Effector memory CD4-positive, alpha-beta T cell (primary cell): ENCODE measurements around the gene DYNC2LI1.
"Not testable (repeated sequence)": the region's sequence is repeated elsewhere in the genome, so short reads cannot be mapped to it uniquely, and the experiment has no call there.

Experiments used
- DNase-seq, 3 donors: peaks; one replicate each; pipeline ENCODE4 v3.0.0-alpha.2; 2020
- H3K27ac ChIP-seq: 2 replicates; pipeline ENCODE4 v1.7.0; 2013; ENCODE audit warnings: mild to moderate bottlenecking, low read length, moderate library complexity; ENCODE audit not compliant: insufficient read depth, poor library complexity, severe bottlenecking
- H3K27me3 ChIP-seq: replicated peaks from 2 replicates; pipeline ENCODE4 v1.7.0; 2013; ENCODE audit warnings: mild to moderate bottlenecking, low read length; ENCODE audit not compliant: insufficient read depth, control insufficient read depth, poor library complexity, severe bottlenecking
- H3K36me3 ChIP-seq: 2 replicates; pipeline ENCODE4 v1.7.0; 2013; ENCODE audit warnings: mild to moderate bottlenecking, low read length, moderate library complexity; ENCODE audit not compliant: control insufficient read depth, insufficient read depth
- H3K4me1 ChIP-seq: 2 replicates; pipeline ENCODE4 v1.7.0; 2013; ENCODE audit warnings: low read length, mild to moderate bottlenecking; ENCODE audit not compliant: control insufficient read depth, insufficient read depth, poor library complexity, severe bottlenecking
- H3K4me3 ChIP-seq: 2 replicates; pipeline ENCODE4 v1.7.0; 2013; ENCODE audit warnings: low read length, low read depth, mild to moderate bottlenecking; ENCODE audit not compliant: insufficient read depth, poor library complexity, severe bottlenecking
- H3K9me3 ChIP-seq: 2 replicates; pipeline ENCODE4 v1.7.0; 2013; ENCODE audit warnings: mild to moderate bottlenecking, low read length, moderate library complexity; ENCODE audit not compliant: control insufficient read depth
- total RNA-seq, 3 donors: gene quantifications; one replicate each; lab custom pipeline; 2026; lab: John Stamatoyannopoulos, UW

Gene DYNC2LI1
- 2.9 to 5.5 (median 3.3) reads per million in 3 donors for total RNA-seq

DNA sequence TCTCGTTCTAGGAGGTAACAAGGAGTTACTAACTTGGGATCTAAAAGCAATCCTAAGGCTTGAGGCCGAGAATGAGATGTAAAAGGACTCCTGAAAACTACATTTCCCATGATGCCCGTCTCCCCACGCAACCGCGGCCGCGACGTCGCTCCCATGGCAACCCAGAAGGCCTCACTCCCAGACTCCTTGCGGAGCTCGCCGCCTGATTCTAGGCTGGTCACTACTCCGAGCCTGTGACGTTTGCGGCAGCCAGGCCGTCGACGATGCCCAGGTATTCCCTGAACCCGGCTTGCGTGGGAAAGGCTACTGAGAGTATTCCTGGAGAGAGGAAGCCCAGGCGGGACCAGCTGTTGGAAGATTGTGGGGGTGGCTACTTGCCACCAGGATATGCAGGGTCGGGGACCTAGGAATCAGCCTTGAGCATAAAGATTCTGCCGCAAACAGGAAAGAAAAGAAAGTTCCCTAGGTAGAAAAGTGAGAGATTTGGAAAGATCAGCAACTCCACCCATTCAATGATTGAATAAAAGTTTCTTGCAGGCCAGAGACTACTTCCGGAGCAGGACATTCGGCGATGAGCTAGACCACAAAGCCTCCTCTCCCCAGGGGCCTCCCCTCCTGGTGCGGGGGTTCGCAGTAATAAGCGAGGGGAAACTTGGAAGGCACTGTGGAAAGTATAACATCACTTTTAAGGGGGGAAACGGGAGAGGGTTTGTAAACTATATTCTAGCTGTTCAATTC, at the start of gene DYNC2LI1:
Gene DYNC2LI1, plus strand, starts transcription at position 164 of the 738 bp plus-strand sequence. Its CDS starts 100 bp downstream, at position 264.
- H3K27ac ChIP-seq, result peak within 1 kb of the TSS; percentile 50

DNA sequence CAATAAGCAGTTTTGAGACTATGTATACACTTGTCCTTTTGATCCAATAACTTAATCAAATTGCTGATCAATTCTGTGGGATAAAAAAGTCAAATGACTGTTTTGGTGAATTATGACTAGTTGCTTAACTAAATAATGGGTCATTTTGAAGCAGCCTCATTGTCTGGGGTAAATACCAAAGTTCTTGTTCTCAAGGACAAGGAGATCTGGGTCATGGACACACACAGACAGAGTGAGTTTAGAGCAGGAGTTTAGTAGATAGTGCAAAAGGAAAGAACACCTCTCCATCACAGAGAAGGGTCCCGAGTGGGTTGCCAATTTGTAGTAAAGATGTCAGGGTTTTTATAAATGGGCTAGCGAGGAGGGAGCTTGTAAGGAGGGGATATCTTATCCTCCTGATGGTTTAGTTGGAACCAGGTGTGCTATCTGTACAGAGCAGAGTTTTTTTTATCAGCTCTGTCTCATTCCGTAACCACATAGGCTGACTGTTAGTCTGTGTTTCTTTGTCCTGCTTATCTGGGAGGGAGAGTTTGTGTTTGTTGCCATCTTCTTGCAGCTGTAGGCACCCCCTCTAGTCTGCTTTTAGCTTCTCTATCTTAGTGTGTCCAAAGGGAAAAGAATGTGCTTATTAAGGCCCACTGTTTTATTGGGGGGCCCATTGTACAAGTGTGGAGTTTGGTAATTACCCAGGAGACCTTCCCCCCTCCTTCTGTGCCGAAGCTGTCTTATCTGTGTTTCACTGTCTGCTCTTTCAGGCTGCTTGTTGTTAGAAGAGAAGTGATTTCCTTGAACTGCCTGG, 48.9 kb upstream of the DYNC2LI1 start:
- H3K27ac ChIP-seq, result no peak overlapping the region
- H3K4me3 ChIP-seq, result no peak overlapping the region
- no peaks in the 10 kb centered on the region for H3K4me1 ChIP-seq
- H3K27me3 ChIP-seq, result no peaks in the 10 kb centered on the region
- DNase-seq, result no peak
- no peaks in the 10 kb centered on the region for H3K36me3 ChIP-seq
- H3K9me3 ChIP-seq, result no peaks in the 10 kb centered on the region

More for the DNA sequence above, at the start of gene DYNC2LI1:
- Histone ChIP-seq H3K36me3 (no peaks in the 10 kb centered on the region), H3K4me1 (no peaks in the 10 kb centered on the region), H3K4me3 (peak within 1 kb of the TSS; percentile 85), H3K27me3 (no peaks in the 10 kb centered on the region), H3K9me3 (no peaks in the 10 kb centered on the region)
- DNase-seq, result peak; percentile 37 to 54 (median 38)

DNA sequence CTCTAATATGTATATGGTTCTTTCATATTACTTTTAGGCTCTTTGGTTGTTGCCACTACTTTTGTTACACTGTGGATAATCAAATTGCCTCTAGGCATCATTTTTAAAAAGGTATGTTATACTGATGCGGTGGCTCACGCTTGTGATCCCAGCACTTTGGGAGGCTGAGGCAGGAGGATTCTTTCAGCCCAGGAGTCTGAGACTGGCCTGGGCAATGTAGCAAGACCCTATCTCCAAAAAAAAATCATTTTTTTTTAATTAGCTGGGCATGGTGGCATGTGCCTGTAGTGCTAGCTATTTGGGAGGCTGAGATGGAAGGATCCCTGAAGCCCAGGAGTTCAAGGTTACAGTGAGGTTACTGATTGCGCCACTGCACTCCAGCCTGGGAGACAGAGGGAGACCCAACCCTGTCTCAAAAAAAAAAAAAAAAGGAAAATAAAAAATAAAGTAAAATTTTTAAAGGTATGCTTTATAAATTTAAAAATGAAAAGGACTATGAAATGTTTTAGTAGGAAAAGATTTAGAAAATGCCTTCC, 48.1 kb upstream of the DYNC2LI1 start:
- H3K4me3 ChIP-seq, result no peak overlapping the region
- no peaks in the 10 kb centered on the region for H3K4me1 ChIP-seq
- H3K36me3 ChIP-seq, result no peaks in the 10 kb centered on the region
- no peak overlapping the region for H3K27ac ChIP-seq
- H3K27me3 ChIP-seq, result no peaks in the 10 kb centered on the region
- DNase-seq, result no peak
- H3K9me3 ChIP-seq, result no peaks in the 10 kb centered on the region

DNA sequence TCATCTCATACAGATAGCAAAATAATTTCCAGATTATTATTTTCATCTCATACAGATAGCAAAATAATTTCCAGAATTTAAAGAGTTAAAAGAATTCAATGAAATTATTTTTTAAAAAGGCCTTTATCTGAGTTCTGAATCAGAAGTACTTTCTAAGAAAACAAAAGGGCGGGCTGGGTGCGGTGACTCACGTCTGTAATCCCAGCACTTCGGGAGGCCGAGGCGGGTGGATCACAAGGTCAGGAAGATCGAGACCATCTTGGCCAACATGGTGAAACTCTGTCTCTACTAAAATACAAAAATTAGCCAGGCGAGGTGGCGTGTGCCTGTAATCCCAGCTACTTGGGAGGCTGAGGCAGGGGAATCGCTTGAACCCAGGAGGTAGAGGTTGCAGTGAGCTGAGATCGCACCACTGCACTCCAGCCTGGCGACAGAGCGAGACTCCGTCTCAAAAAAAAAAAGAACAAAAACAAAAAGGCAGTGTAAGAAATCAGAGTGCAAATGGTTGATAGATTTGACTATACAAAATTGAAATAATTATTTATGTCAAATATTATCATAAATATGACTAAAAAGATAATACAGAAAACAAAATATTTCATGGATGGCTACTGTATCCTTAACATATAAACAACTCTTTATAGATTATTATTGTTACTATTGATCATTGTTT, 46.7 kb upstream of the DYNC2LI1 start:
- H3K27ac ChIP-seq, H3K9me3 ChIP-seq, H3K4me1 ChIP-seq, H3K36me3 ChIP-seq, DNase-seq, H3K4me3 ChIP-seq, H3K27me3 ChIP-seq: not testable (repeated sequence)

DNA sequence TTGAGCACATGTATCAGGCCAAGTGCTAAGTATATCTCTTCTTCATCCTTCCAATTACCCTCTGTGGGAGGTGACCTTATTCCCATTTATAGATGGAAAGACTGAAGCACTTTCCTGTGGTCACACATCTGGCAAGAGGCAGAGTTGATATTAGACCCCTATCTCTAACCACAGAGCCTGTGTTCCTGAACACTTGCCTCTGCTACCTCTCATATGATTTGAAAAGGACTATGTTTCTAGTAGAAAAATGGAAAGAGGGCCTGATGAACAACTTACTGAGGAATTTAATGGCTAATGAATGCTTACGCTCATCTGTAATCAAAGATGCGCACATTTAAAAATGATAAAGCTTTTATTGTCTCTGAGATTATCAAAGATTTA, 46.2 kb upstream of the DYNC2LI1 start:
- no peak for DNase-seq
- no peaks in the 10 kb centered on the region for H3K27me3 ChIP-seq
- H3K27ac ChIP-seq, result no peak overlapping the region
- no peaks in the 10 kb centered on the region for H3K9me3 ChIP-seq
- H3K4me3 ChIP-seq, result no peak overlapping the region
- H3K36me3 ChIP-seq, result no peaks in the 10 kb centered on the region
- H3K4me1 ChIP-seq, result no peaks in the 10 kb centered on the region

DNA sequence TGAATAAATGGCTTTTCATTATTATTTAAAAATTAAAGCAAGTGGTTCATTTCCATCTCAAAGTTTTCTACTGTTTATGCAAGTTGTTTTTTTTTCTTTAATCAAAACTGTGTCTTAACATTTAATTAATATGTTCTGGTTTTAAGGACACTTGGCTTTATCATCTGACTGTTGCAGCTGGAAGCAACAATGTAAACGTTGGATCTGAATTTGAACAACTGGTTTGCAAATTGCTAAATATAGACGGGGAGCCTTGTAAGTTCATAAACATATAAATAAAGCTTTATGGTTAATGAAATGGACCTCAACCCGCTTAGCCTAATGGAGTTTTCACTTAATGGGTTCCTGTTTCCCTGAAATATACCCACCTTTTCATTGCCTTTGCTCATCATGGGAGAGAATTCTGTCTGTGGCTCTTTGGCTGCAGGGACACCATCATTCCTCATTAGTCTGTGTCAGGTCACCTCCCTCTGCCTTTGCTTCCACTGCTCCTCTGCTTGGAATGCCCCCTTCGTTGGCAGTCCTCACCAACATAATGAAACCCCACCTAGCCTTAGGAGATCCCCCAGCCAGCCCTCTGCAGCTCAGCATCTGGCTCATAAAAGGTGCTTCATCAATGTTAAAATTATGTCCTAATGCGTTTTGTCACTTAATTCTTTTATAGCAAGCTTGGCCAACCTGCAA, 44.2 kb upstream of the DYNC2LI1 start:
- H3K9me3 ChIP-seq, result no peaks in the 10 kb centered on the region
- H3K27ac ChIP-seq, result no peak overlapping the region
- H3K4me3 ChIP-seq, result no peak overlapping the region
- H3K36me3 ChIP-seq, result no peaks in the 10 kb centered on the region
- no peaks in the 10 kb centered on the region for H3K4me1 ChIP-seq
- no peak for DNase-seq
- H3K27me3 ChIP-seq, result no peaks in the 10 kb centered on the region

DNA sequence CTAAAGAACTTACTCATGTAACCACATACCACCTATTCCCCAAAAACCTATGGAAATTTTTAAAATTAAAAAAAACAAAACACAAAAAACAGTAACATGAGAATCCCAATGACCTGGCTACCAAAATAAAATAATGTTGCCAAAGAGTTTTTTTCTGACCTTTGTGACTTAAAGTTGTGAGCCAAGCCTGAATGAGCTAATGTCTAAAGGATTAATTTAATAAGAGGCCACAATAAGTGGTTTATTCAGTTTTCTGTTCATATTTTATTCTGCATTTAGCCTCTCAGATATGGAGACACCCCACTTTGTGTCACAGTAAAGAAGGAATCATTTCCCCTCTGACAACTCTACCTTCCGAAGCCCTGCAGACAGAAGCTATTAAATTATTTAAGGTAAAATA, 42.6 kb upstream of the DYNC2LI1 start:
- H3K27me3 ChIP-seq, result no peaks in the 10 kb centered on the region
- DNase-seq, result no peak
- no peaks in the 10 kb centered on the region for H3K36me3 ChIP-seq
- H3K4me3 ChIP-seq, result no peak overlapping the region
- no peaks in the 10 kb centered on the region for H3K9me3 ChIP-seq
- H3K4me1 ChIP-seq, result no peaks in the 10 kb centered on the region
- H3K27ac ChIP-seq, result no peak overlapping the region

DNA sequence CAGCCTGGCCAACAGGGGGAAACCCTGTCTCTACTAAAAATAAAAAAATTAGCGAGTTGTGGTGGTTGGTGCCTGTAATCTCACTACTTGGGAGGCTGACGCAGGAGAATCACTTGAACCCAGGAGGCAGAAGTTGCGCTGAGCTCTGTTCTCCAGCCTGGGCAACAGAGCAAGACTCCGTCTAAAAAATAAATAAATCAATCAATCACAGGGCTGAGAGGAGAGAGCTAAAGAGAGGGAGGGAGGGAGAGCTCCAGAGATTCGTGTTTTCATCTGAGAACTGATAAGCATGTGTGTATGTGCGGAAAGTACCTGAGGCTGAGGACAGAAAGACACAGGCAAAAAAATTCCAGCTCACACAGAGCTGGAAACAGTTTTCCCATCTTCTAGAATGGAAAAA, 37.2 kb upstream of the DYNC2LI1 start:
- Histone ChIP-seq H3K4me1 (no peaks in the 10 kb centered on the region), H3K27me3 (no peaks in the 10 kb centered on the region), H3K27ac (no peak overlapping the region), H3K4me3 (no peak overlapping the region), H3K9me3 (no peaks in the 10 kb centered on the region), H3K36me3 (no peaks in the 10 kb centered on the region)
- DNase-seq, result no peak

DNA sequence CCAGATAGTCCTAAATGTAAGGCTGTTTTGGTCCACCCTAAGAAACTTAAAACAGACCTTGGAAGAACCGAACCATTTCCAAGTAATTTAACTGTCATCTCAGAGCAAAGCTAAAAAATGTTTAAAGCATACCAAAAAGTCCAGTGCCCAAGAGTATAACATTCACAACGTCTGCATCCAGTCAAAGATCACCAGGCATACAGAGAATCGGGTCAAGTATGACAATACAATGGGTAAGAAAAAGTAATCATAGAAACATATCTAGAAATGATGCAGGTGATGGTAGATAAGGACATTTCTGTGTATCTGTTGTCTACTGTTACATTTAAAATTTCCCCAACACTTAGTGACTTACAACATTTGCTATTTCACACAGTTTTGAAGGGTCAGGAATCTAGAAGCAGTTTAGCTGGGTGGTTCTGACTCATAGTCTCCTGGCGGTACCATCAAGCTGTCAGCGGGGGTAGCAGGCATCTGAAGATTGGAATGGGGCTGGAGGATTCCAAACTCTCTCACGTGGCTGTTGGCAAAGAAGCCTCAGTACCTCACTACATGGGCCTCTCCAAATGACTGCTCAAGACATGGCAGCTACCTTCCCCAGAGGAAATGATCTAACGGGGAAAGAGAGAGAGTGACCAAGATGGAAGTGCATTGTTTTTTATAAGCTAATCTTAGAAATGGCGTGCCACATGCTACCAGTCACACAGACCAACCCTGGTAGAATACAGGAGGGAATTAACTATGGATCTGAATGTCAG, 36.6 kb upstream of the DYNC2LI1 start:
- DNase-seq, result no peak
- Histone ChIP-seq H3K36me3 (no peaks in the 10 kb centered on the region), H3K27ac (no peak overlapping the region), H3K27me3 (no peaks in the 10 kb centered on the region), H3K9me3 (no peaks in the 10 kb centered on the region), H3K4me1 (no peaks in the 10 kb centered on the region), H3K4me3 (no peak overlapping the region)
